HG02973 (cell line): ENCODE data around the gene SMIM44.

ENCODE experiments used
- ATAC-seq: cut with Tn5 transposase; IDR thresholded peaks from one replicate; pipeline ENCODE4 v1.9.1; 2021; ENCODE audit warnings: moderate library complexity; ENCODE audit not compliant: unreplicated experiment

Gene SMIM44

GRCh38 chr19:3501780-3502179 is 18.5 kb upstream of the SMIM44 start:
- no peak for ATAC-seq

DNA sequence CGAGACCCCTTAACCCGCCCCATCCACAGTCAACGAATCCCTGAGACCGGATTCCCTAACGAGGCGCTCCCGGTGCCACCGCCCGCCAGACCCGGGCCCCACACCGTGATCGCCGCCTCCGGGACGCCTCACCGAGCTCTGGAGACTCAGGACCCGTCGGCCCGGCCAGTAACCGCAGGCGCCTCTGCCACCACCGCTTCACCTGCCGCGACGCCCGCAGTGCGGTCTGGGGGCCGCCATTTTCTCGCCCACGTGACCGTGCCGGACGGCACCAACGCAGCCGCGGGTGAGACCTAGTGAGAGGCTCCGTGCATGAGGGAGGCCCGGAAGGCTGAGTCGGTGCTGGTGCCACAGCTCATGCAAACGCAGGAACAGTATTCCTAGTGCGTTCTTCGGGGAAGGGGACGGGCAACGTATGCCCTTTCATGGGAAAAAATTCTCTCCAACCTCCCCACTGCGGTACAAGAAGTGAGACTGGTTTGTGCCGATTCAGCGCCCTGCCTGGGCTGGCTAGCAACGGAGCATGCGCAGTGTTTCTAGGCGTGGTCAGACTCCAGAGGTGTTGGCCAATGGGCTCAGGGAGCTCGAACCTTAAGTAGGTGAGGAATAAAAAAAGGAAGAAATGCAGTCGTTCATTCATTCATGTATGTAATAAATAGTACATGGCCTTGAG is 17.3 kb upstream of the SMIM44 start, which contains the start of gene DOHH:
Gene DOHH, minus strand, starts transcription at position 246 of the 673 bp plus-strand sequence. CDS start 3,860 bp downstream, outside the sequence.
- peak; percentile 75 for ATAC-seq

GRCh38 chr19:3499738-3500428 is 16.6 kb upstream of the SMIM44 start:
- no peak for ATAC-seq

DNA sequence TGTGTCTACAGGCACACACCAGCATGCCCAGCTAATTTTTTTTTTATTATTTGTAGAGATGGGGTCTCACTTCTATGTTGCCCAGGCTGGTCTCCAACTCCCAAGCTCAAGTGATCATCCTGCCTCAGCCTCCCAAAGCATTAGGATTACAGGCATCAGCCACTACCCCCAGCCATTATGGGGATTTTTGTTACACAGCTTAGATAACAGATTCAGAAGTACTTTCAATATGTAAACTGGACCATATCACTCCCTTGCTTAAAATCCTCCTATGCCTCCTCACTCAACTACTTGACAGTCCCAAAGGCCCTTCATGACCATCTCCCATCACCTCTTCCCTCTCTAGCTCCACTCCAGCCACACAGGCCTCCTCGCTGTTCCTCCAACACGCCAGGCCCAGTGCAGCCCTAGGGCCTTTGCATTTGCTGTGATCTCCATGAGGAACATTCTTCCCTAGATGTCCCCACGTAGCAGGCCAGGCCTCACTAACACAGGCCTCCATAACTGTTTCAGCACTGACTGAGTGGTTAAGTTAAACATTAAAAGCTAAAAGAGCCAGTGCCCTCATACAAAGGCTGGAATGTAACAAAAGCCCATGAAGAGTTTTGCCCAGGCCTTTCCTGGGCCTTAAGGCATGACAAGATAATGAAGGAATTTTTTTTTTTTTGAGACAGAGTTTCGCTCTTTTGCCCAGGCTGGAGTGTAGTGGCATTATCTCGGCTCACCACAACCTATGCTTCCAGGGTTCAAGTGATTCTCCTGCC is 14.7 kb upstream of the SMIM44 start:
- ATAC-seq = no peak

DNA sequence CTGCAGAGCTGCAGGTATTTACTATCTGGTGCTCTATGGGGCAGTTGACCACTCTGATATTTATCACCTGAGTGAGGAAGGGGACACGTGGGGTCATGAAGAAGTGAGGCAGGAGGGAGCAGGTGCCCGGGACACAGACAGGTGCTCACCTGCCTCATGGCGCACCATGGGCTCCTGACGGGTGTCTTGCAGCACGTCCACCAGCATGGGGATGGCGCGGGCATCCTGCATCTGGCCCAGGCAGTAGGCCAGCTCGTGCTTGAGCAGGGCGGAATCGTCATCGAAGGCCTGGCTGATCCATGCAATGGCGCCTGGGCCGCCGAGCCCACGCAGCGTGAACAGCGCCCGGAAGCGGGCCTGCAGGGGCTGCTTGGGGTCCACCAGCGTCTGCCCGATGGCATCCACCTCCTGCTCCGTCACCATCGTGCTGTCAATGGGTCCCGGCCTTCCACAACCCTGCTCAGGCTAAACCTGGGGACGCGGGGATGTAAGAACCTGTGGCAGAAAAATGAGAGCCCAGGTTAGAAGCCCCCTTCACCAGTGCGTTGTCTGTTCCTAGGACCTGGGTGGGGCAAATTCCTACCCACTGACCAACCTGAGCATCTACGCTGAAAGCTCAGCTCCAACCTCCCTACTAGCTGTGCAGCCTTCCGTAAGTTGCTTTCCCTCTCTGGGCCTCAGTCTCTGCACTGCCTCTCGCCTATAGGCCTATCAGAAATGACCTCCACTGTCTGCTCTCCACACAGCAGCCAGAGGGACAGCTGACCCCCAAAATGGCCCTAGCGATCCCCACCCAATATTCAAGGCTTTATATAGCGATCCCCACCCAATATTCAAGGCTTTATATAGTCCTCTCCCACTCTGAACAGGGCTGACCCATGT is 13.4 kb upstream of the SMIM44 start:
- no peak for ATAC-seq

- ATAC-seq = no peak
Measured at GRCh38 chr19:3494559-3494958, 11.3 kb upstream of the SMIM44 start.

GRCh38 chr19:3494051-3494450 is 10.8 kb upstream of the SMIM44 start:
- ATAC-seq = no peak

- no peak for ATAC-seq
Measured at GRCh38 chr19:3493651-3494050, 10.4 kb upstream of the SMIM44 start.

DNA sequence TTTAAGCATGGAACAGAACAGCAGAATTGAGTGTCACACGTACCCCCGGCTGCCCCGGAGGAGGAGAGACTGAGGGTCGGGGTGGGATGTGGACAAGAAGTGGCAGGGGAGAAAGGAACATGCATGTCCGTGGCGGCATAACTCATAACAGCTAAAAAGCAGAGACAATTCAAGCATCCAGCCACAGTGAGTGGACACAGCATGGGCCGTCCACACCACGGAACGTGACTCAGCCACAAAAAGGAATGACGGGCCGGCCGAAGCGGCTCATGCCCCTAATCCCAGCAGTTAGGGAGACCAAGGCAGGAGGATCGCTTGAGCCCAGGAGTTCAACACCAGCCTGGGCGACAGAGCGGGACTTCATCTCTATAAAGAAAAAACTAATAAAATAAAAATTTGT is 9.7 kb upstream of the SMIM44 start:
- ATAC-seq = no peak

DNA sequence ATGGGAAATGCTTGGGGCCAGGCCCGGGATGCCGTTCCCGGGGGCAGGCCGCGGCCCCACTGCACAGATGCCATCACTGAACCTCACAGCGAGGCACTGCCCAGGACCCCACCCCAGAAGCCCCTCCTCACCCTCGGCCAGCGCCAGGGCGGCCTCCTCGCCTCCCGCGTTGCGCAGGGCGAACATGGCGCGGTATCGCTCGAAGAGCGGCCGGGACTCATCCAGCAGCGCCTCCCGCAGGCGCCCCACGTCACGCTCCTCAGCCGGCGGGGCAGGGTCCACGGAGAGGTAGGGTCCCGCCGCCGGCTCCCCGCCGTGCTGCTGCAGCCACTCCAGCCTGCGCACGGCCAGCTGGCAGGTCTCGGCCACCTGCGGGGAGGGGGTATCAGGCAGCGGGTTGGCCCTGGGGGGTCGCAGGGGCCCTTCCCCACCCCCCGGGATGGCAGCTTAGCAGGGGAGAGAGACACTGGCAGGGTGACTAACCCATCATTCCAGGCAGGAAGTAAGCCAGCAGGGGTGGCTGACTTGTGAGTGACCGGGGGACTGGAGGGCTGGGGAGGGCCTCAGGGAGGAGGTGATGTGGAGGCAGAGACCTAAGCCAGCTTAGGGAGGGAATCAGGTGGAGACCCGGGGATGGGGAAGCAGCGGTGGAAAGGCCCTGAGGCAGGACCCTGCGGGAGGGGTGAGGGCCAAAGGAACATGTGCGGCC is 9.0 kb upstream of the SMIM44 start:
- ATAC-seq = no peak

- no peak for ATAC-seq
Measured at GRCh38 chr19:3491396-3492119, 8.3 kb upstream of the SMIM44 start.

DNA sequence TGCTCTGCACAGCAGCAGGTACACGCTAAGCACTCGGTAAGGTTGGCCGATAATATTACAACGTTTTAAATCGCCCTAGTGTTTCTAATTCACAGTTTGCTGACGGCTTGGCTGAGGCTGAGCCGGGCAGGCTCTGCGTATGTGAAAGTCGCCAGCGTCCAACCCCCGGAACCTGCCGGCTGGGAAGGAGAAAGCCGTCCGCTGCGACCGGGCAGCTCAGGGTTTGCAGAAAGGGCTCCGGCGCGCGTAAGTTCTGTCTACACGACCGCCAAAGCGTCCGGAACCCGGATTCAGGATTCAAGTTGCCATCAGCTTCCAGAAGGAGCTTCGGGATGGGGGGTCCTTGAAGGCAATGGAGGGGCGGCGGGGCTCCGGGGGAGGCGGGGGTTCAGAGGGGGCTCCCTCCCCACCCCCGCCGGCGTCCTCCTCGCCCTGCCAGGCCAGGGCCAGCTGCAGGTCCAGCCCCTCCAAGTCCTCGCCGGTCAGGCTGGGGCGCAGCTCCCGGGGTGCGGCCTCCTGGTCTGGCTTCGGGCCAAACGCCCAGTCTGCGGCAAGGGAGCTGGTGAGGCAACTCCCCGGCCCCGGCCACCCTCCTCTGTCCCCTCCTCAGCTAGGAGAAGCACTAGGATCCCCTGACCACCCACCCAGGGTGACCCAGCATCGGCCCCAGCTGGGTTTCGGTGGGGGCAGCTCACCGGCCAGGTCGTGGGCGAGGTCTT is 575 bp downstream of the SMIM44 start:
- ATAC-seq = no peak

- no peak for ATAC-seq
Measured at GRCh38 chr19:3481241-3482090, 1.8 kb downstream of the SMIM44 start.

- no peak for ATAC-seq
Measured at GRCh38 chr19:3480383-3481091, 2.7 kb downstream of the SMIM44 start, which contains the start of gene SMIM24. TSS of gene SMIM24 (minus strand) at chr19:3480525. CDS start at chr19:3480463, 62 bp downstream.

- no peak for ATAC-seq
Measured at GRCh38 chr19:3479834-3480215, 3.4 kb downstream of the SMIM44 start.

- no peak for ATAC-seq
Measured at GRCh38 chr19:3479177-3479833, 3.9 kb downstream of the SMIM44 start.
